Mammary epithelial cell (primary cell): Measurements from ENCODE around the gene RBMS2.

Experiments
- EZH2 ChIP-seq: IDR thresholded peaks from 2 replicates; pipeline ENCODE4 v1.6.1; 2012; ENCODE audit warnings: low read length, inconsistent platforms, borderline replicate concordance
- TF ChIP-seq, protein P1 (sequence below), 2 donors: IDR thresholded peaks in 1 of 2; conservative IDR thresholded peaks in 1 of 2; 2 replicates each; pipeline ENCODE4 v1.5.1; 2011 to 2012; ENCODE audit warnings: inconsistent platforms in 2 of 2, low read length in 2 of 2, mild to moderate bottlenecking in 2 of 2, control low read depth in 1 of 2, low read depth in 1 of 2; ENCODE audit not compliant: insufficient read depth in 1 of 2; ENCODE audit errors: extremely low read depth in 1 of 2

DNA sequence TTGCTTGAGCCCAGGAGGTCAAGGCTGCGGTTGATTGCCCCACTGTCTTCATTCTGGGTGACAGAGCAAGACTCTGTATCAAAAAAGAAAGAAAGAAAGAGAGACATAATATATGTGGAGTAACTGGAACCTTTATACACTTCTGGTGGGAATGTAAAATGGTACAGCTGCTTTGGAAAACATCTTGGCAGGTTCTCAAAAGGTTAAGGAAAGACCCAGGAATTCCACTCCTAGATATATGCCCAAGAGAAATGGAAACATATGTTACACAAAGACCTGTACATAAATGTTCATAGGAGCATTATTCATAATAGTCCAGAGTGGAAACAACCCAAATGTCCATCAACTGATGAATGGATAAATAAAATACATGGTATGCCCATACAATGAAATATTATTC lies 7.2 kb downstream of the RBMS2 start:
- TF ChIP-seq, protein P1, sequence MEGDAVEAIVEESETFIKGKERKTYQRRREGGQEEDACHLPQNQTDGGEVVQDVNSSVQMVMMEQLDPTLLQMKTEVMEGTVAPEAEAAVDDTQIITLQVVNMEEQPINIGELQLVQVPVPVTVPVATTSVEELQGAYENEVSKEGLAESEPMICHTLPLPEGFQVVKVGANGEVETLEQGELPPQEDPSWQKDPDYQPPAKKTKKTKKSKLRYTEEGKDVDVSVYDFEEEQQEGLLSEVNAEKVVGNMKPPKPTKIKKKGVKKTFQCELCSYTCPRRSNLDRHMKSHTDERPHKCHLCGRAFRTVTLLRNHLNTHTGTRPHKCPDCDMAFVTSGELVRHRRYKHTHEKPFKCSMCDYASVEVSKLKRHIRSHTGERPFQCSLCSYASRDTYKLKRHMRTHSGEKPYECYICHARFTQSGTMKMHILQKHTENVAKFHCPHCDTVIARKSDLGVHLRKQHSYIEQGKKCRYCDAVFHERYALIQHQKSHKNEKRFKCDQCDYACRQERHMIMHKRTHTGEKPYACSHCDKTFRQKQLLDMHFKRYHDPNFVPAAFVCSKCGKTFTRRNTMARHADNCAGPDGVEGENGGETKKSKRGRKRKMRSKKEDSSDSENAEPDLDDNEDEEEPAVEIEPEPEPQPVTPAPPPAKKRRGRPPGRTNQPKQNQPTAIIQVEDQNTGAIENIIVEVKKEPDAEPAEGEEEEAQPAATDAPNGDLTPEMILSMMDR (conservative IDR thresholded peaks at IDR 0.05 in 1 of 2, IDR thresholded peaks at IDR 0.05 in 1 of 2; ENCODE audit: extremely low read depth in 1 of 2, insufficient read depth in 1 of 2, low read depth in 1 of 2, low read length in 2 of 2): no peak
- no peak for TF ChIP-seq EZH2
